ENCODE data around the gene RBM41.

GRCh38 chrX:107117993-107118321, 665 bp downstream of the RBM41 start:
- TF ChIP-seq CTCF (conservative IDR thresholded peaks at IDR 0.05; ENCODE audit: low read depth, low read length) (no peak), EZH2 (IDR thresholded peaks at IDR 0.05; ENCODE audit: low read length, unreplicated experiment) (no peak), EZH2phosphoT487 (IDR thresholded peaks at IDR 0.05; ENCODE audit: borderline replicate concordance, low read length) (no peak)
